Measurements from ENCODE around the gene COL16A1. TPM values are rescaled to one million over a fixed set of nuclear protein-coding genes. Genes with fewer than 3 reads are reported as not detected.

The COL16A1 gene
- polyA plus RNA-seq, 3 donors: 0.13 TPM; not detected in 2

DNA sequence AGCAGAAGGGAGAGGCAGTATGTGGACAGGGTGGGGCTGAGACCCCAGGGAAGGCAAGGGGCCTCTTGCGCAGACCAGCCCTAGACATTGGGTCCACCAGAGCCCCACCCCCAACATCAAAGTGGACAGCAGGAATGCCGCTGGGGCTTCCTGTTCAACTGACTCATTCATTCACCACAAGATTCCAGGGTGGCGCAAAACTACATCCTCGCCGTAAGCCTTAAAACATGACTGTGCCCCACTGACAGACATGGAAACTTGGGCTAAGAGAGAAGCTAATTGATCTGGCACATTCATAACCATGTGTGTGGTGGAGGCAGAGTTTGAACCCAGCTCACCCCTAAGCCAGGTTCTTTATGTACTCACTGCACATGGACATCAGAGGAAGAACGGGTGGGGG lies 14.0 kb downstream of the COL16A1 start:
- Histone ChIP-seq H3K79me2 (ENCODE audit: insufficient read depth, low read length) (no peaks in the 10 kb centered on the region), H4K20me1 (ENCODE audit: insufficient read depth, low read length) (no peaks in the 10 kb centered on the region), H3K4me3 (replicated peaks in 1 of 3; ENCODE audit: low read depth in 2 of 3, low read length in 3 of 3) (no peak overlapping the region), H3K4me1 (ENCODE audit: control insufficient read depth in 1 of 2, insufficient read depth in 2 of 2, low read length in 2 of 2) (no peaks in the 10 kb centered on the region), H3K9ac (ENCODE audit: insufficient read depth, low read length, poor library complexity, severe bottlenecking) (no peak overlapping the region), H2AFZ (ENCODE audit: insufficient read depth, low read depth, low read length, poor library complexity, severe bottlenecking) (no peak overlapping the region), H3K4me2 (replicated peaks; ENCODE audit: extremely low read depth, low read length, poor library complexity, severe bottlenecking) (no peak overlapping the region), H3K36me3 (replicated peaks in 1 of 2; ENCODE audit: control insufficient read depth in 1 of 2, insufficient read depth in 2 of 2, low read length in 2 of 2) (no peaks in the 10 kb centered on the region), H3K27ac (ENCODE audit: low read depth in 1 of 2, low read length in 2 of 2) (no peak overlapping the region), H3K9me3 (replicated peaks in 1 of 2; ENCODE audit: control insufficient read depth in 1 of 2, insufficient read depth in 1 of 2, low read length in 2 of 2) (no peaks in the 10 kb centered on the region), H3K27me3 (ENCODE audit: control insufficient read depth in 2 of 2, insufficient read depth in 2 of 2, low read length in 2 of 2) (no peaks in the 10 kb centered on the region)
- peak in 1 of 3 donors; percentile 26 for DNase-seq
- H3K27ac Mint-ChIP-seq: no peak overlapping the region
- intact Hi-C loops (cut with micrococcal nuclease): no loop called here
- peaks cover 0 to 2% (median 0%) of the 10 kb centered on the region in 3 donors for H3K27me3 Mint-ChIP-seq (ENCODE audit: low read depth in 3 of 3)
- peaks cover 0 to 2% (median 0%) of the 10 kb centered on the region in 7 donors for H3K9me3 Mint-ChIP-seq
- TF ChIP-seq, protein P1, sequence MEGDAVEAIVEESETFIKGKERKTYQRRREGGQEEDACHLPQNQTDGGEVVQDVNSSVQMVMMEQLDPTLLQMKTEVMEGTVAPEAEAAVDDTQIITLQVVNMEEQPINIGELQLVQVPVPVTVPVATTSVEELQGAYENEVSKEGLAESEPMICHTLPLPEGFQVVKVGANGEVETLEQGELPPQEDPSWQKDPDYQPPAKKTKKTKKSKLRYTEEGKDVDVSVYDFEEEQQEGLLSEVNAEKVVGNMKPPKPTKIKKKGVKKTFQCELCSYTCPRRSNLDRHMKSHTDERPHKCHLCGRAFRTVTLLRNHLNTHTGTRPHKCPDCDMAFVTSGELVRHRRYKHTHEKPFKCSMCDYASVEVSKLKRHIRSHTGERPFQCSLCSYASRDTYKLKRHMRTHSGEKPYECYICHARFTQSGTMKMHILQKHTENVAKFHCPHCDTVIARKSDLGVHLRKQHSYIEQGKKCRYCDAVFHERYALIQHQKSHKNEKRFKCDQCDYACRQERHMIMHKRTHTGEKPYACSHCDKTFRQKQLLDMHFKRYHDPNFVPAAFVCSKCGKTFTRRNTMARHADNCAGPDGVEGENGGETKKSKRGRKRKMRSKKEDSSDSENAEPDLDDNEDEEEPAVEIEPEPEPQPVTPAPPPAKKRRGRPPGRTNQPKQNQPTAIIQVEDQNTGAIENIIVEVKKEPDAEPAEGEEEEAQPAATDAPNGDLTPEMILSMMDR (IDR thresholded peaks at IDR 0.05): no peak
- H3K4me1 Mint-ChIP-seq: no peaks in the 10 kb centered on the region
- 54% methylated on average over 6 of the region's 6 CpGs for WGBS (ENCODE audit: insufficient coverage)
- H3K36me3 Mint-ChIP-seq: no peaks in the 10 kb centered on the region
- H3K4me3 Mint-ChIP-seq: no peak overlapping the region

DNA sequence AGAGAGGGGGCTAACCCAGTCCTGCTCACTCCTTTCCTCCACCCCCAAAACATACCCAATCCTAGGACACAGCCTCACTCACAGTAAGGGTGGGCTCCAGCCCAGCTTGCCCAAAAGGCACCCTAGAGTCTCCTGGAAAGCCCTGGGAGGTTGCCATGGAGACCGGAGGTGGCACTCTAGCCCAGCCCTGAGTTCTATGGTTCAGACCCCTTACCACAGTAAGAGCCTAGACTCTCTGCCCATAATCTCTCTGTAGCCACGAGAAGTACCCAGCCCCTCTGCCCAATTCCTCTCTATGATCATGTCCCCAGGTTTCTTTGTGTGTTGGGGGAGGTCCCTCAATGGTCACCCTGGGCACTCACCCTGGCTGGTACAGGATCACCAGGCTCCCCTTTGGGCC lies 14.4 kb downstream of the COL16A1 start:
- Histone ChIP-seq H3K4me2 (replicated peaks; ENCODE audit: extremely low read depth, low read length, poor library complexity, severe bottlenecking) (no peak overlapping the region), H3K36me3 (replicated peaks in 1 of 2; ENCODE audit: control insufficient read depth in 1 of 2, insufficient read depth in 2 of 2, low read length in 2 of 2) (no peaks in the 10 kb centered on the region), H4K20me1 (ENCODE audit: insufficient read depth, low read length) (no peaks in the 10 kb centered on the region), H3K4me1 (ENCODE audit: control insufficient read depth in 1 of 2, insufficient read depth in 2 of 2, low read length in 2 of 2) (no peaks in the 10 kb centered on the region), H3K79me2 (ENCODE audit: insufficient read depth, low read length) (no peaks in the 10 kb centered on the region), H3K27ac (ENCODE audit: low read depth in 1 of 2, low read length in 2 of 2) (no peak overlapping the region), H3K9ac (ENCODE audit: insufficient read depth, low read length, poor library complexity, severe bottlenecking) (no peak overlapping the region), H3K27me3 (ENCODE audit: control insufficient read depth in 2 of 2, insufficient read depth in 2 of 2, low read length in 2 of 2) (no peaks in the 10 kb centered on the region), H3K4me3 (replicated peaks in 1 of 3; ENCODE audit: low read depth in 2 of 3, low read length in 3 of 3) (no peak overlapping the region), H3K9me3 (replicated peaks in 1 of 2; ENCODE audit: control insufficient read depth in 1 of 2, insufficient read depth in 1 of 2, low read length in 2 of 2) (no peaks in the 10 kb centered on the region), H2AFZ (ENCODE audit: insufficient read depth, low read depth, low read length, poor library complexity, severe bottlenecking) (no peak overlapping the region)
- WGBS (ENCODE audit: insufficient coverage): no CpG with 5 or more reads among the region's 2 CpGs
- no peak for DNase-seq
- no peak overlapping the region for H3K4me3 Mint-ChIP-seq
- intact Hi-C loops (cut with micrococcal nuclease): no loop called here
- H3K4me1 Mint-ChIP-seq: no peaks in the 10 kb centered on the region
- H3K27me3 Mint-ChIP-seq (ENCODE audit: low read depth in 3 of 3): peaks cover 0 to 2% (median 0%) of the 10 kb centered on the region in 3 donors
- no peaks in the 10 kb centered on the region for H3K36me3 Mint-ChIP-seq
- TF ChIP-seq, protein P1 (IDR thresholded peaks at IDR 0.05): no peak
- H3K27ac Mint-ChIP-seq: no peak overlapping the region
- peaks cover 0 to 2% (median 0%) of the 10 kb centered on the region in 7 donors for H3K9me3 Mint-ChIP-seq

Data from CD14-positive monocyte (primary cell).